ENCODE measurements around the gene LDAH.

The LDAH gene

DNA sequence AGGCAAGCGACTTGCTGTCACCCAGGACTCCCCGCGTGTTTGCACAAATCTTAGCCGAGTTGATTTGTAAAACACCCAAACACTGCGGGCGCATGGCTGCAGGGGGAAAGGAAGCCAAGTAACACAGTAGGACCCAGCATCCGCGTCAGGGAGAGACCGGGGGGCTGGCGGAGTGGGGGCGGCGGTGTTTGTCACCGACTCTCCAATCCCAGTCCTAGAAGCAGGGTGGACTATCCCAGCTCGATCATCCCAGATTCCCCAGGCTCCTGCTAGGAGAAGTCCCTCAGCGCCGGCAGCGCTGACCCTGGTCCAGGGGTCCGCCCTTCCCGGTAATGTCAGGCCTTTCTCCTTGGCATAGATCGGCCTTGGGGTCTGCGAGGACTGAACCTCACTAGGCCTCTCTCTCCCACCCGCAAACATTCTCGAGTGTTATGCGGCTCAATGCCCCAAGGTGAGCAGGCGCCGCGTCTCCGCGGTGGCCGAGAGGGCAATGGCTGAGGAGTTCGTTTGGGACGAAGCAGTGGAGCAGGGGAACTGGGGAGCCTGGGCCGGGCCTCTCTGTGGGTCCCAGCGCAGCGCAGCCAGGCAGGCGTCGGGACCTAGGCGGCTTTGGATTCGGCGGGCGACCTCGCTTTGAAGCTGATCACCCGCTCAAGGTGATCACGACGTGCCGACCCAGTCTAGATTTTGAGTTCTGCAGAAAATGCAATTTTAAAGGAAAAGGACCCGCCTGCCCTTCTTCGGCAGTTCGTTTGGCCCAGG is 157.5 kb downstream of the LDAH start:
- DNase-seq = no peak

DNA sequence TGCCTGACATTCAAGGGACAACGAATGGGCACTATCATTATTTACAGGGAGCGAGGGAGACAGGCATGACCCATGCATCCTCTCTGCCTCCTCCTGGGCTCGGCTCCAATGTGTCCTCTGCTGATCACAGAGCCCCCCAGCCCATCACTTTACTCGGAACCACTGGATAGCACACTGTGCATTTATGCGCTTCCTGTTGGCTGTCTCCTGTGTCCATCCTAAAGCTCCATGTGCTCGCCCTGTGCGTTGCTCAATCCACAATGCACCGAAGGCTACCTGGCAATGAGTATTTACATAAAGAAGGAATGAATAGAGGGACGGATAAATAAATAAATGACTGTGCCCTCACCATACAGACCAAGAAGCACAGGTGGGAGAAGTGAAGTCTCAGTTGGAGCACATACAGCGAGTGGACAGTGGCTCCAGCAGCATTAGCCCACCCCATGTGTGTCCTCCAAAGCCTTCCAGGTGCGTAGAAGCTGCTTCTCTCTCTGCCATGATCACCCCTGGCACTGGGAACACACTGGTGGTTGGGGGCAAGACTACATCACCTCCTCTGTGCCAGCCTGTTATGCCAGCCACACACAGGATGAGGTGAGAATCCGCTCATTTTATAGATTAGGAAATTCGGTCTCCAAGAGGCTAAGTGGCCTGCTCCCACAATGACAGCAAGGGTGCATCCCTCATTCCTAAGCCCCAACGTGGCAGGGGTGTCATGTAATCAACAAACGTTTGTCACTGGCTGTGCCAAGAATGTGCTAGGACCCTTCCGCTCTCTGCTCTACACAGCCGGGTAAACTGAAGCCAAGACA is 158.3 kb downstream of the LDAH start:
- DNase-seq = no peak

DNA sequence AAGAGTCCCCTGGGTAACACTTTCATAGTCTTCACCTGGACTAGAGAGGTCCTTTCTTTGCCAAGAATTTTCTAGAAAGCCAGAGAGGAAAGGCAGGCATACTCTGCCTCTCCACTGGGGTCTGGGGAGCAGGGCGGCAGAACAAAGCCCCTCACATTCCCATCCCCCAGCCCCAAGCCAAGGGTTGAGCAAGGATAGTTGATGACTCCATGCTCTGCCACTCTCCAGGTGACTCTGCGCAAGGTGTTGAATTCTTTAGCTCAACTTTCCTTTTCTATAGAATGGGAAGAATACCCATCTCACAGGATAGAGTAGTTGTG is 158.9 kb downstream of the LDAH start:
- no peak for DNase-seq

DNA sequence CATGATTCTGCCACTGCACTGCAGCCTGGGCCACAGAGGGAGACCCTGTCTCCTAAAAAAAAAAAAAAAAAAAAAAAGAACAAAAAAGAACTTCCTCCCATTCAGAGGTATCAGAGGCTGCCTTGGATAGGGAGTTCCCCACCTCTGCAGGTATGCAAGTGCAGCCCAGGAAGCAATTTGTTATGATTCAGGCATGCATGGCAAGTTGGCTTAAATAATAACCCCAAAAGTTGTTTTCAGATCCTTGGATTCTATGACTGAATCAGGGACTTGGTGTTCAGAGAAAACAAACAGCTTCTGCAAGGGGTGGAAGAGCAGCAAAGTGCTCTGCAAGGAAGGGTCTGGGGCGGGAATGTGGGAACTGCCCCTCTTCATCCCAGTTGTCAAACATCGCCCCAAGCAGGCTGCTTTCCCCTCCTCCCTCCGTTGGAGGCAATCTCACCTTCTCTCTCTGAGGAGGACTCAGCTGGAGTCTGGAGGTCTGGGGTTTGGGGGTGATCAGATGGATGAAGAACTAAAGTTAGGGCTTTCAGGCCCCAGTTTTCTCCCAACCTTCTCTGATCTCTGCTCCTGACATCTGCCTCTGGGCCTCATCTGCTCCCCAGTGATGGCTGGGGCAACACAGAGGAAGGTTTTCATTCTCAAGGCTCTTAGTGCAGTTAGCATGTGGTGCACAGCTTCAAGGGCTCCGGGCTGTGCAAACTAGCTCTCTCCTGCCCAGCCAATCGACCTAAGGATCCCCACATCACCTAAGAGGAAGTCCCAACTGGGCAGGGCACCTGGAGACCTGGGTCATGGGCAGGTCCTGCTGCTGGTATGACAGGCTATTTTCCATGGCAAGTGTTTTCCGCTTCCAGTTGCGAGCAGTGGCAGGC is 159.5 kb downstream of the LDAH start:
- no peak for DNase-seq

DNA sequence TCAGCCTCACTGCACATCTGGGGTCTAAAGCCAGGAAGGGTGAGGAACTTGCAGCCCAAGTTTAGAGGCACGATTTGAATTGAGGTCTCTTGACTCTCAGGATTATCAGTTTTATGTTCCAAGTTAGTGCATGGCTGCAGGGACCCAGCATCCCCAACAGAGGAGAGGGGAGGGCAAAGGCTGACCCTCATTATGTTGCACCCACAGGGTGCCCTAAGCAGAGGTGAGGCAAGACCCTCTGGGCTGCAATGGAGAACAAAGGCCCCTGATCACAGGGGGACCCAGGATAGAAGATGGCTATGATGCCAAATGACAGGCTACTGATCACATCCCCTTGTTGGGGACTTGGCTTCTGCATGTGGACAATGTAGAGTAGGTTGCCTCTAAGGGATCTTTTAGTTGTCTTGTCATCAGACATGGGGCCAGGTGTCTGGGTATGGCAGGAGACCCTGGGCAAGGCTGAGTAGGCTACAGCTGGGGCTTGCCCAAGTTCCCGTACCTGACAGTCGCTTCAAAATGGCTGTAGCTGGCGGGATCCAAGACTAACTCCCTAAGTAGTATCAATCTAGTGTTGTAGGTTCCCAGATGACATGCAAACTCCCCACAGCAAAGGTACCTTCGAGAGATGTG is 160.5 kb downstream of the LDAH start:
- no peak for DNase-seq

DNA sequence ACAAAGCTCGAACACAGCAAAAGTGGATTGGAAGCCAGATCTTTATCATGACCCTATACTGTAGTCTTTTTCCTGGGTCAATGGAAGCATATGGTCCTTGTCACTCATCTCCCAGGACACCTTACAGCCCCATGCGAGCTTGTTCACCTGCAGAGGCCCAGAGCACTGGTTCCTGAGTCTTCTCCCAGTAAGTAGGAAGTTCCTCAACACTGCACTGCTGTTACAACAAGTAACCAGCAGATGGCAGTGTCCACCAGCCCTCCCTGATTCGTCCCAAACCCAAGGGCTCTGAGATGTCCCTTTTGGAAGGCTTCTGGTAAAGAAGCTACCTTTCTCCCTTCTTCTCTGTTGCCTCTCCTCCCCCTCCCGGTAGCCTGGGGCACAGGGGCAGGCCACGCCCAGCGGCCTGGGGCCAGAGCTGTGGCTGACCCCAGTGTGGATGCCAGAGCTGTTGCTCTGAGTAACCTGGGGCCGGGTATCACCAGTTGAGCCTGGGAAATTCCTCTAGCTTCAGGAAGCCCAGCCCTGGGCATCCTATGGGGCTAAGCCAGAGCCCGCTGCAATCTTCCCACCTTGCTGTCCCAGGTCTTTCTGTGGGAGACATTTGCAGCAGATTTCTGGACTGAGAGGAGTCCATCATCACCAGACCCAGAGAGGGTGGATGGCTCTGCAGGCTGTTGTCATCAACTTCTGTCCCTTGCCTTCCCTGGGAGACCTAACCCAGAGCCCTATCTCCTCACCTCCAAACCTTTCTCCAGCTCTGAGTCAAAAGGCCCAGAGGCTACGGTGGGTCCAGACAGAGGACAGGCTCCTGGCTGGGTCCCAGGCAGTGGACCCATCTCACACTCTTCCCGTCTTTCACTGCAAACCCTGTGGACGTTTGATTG is 161.2 kb downstream of the LDAH start:
- DNase-seq = peak; percentile 26 to 63

DNA sequence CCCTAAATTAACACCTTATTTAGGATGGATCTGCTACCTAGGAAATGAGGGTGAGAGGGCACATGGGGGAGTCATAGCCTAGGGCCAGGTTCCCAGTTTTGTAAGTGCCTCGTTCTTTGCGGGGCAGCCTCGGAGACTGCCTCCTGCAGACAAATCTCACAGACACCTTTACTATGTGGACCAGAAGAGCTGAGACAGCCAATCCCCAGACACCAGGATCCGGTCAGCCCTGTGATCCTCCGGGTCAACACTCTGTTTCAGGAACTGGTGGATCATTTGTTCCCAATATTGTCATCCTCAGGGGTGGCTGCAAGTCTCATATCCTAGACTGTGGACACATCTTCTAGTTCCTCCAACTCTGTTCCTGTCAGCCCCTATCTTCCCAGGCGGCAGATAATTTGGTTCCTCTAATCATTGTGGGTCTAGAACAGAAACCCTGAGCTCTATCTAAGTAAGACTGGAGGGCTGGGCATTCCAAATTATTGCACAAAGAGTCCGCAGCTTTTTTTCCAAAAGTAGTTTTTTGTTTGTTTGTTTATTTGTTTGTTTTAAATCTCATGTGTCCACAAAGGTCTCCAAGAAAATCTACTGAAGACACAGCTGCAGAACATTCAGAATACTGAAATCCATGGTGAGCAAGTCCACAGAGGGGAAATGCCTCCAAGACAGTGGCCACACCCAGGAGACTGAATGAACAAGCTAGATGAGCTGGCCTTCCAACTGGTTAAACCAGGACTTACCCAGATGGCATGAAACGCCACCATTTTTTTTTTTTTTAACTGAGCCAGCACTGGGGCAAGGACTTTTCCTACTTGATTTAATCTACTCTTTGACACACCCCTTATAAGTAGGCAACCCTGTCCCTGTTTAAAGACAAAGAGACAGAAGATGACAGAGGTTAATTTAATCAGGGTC is 162.1 kb downstream of the LDAH start:
- no peak for DNase-seq

DNA sequence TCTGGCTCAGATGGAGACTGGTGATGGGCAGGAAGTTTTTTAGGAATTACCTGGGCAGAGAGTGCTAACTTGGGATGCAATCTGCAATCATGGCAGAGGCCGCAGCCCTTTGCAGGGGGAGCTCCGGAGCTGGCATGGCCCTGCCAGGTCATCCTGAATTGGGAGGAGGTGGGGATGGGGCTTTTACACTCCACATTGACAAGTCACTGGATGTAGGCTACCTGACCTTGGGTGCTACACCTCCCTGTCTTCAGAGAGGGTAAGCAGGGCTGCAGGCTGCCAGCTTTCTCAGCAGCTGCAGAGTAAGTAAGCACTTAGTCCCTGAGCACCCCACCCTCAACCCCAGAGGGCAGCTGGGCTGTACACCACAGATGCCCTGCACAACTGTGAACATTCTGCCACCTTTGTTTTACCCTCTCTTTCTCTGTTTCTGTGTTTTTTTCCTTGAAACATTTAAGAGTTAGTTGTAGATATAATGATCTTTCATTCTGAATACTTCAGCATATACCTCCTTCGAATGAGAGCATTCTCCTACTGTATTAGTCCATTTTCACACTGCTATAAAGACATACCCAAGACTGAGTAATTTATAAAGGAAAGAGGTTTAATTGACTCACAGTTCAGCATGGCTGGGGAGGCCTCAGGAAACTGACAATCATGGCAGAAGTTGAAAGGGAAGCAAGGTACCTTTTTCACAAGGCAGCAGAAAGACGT is 165.2 kb downstream of the LDAH start:
- DNase-seq = no peak

DNA sequence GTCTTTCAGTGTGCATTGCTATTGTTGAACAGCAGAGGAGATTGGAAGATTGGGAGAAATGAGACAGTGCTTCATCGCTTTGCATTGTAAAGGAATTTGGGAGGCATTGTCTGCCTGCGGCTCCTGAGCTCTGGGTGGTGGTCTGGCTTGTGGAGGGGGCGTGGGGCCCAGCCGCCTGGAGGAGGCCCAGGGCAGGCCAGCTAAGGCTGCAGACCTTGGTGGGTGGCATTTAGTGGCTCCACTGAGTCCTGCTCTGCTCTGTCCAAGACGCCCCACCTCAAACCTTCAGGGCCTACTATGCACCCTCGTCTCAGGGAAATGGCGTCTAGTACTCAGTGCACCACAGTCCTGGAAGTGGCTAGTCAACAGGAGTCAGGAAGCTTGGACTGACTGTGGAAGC is 166.3 kb downstream of the LDAH start:
- no peak for DNase-seq

DNA sequence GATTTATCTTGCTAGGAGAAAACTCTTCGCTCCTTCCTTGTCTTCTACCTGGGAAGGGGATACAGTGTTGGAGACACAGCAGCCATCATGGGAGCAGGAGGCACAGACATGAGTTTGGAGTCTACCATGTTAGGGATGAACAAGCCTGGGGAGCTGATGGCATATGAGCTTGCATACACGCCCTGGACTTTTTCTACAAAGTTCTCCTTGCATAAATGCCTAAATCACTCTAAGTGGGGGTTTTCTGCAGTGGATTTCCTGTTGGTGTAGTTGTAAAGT is 168.4 kb downstream of the LDAH start:
- DNase-seq = no peak

DNA sequence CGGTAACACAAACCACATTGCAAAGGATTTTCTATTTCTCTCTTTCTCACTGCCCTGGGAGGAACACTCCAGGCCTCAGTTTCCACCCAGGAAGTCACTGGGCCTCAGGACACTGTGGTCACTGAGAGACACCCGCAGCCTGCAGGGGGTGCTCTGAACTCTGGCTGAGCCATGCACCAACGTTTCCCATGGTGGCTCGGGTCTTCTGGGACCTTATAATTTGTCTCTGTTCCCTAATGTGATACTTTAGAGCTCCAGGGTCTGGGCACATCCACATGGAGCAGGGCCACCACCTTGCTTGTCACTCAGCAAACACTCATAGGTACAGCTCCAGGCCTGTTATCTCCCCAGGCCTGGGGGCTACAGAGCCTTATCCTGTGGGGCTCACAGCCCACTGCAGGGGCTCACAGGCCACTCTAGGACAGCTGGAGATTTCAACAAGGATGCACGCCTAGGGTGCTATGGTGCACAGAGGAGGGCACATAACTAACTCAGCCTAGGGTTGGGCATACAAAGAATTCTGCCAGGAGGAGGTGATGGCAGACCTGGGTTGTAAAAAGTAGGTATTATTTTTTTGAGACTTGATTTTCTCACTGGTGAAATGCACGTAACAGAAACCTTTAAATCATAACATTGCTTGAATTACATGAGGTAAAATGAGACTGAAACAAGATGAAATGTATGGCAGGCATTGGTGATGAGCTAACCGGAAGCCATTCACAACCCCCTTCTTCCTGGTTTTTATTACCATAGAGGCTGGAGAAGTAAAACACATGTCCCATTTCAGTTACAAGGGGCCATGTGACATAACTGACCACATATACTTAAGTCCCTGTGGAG is 169.0 kb downstream of the LDAH start:
- DNase-seq = no peak

DNA sequence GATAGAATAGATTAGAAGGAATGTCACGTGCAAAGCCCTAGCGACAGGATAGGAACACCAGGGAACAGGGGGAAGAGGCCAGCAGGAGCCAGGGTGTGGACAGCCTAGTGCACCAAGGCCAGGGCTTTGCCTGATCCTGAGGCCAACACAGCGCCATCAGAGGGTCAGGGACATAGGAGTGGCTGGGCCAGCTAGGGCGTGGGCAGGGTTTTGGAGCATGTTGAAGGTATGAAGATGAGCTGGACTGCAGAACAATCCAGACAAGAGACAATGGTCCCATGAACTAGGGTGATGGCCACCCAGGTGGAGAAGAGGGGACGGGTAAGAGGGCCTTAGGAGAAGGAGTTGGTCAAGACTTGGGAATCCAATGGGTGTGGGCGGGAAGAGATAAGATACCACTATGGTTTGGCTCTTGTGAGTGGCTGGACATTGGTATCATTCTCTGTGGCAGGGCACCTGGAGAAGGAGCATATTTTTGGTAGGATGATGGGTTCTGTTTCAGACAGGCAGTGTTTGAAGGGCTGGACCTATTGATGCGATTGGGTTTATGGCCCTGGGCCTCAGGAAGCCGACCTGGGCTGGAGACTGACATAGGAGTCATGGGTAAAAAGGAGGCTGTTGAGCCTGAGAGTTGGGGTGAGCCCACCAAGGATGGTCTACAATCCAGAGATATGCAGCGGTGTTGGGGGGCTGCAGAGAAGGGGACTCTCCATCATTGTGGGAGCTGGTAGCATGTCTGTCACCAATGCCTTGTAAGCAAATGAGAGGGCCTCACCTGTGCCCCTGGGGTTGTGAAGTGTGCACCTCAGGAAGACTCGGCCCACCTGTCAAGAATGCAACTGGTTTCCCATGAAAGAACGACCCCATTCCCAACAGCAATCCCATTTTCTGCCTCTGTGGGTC is 170.0 kb downstream of the LDAH start:
- no peak for DNase-seq

DNA sequence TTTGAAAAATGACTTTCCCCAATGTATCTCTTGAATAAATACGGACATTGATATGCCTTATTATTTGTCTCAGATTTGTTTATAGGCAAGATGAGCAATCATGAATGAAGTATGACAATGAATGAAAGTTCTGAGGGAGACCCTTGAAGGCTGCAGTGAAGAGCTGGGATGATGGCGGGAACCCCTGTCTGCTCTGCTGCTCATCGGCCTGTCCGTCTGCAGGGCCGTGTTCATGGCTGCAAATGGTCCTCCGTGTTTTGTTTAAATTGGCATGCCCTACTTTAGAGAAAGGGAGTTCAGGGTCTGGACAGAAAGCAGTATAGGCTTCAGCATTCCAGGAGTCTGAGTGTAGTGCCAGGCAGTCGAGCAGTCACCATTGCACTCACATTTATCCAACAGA is 170.8 kb downstream of the LDAH start:
- no peak for DNase-seq

DNA sequence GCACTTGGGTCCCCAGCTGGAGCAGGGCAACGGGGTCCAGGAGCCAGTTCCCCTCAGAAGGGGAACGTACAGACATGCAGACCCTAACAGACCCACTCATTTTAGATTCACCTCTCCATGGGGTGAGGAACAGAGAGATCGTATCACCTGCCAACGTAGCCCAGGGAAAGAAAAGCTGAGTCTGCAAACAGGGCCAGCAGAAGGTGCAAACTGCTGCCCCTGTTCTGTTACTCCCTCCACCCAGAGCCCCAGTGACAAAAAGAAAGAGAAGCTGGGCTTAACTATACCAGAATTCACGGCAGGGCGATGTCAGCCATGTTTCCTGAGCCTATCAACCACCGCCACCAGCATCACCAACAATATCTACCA is 171.2 kb downstream of the LDAH start:
- DNase-seq = no peak

DNA sequence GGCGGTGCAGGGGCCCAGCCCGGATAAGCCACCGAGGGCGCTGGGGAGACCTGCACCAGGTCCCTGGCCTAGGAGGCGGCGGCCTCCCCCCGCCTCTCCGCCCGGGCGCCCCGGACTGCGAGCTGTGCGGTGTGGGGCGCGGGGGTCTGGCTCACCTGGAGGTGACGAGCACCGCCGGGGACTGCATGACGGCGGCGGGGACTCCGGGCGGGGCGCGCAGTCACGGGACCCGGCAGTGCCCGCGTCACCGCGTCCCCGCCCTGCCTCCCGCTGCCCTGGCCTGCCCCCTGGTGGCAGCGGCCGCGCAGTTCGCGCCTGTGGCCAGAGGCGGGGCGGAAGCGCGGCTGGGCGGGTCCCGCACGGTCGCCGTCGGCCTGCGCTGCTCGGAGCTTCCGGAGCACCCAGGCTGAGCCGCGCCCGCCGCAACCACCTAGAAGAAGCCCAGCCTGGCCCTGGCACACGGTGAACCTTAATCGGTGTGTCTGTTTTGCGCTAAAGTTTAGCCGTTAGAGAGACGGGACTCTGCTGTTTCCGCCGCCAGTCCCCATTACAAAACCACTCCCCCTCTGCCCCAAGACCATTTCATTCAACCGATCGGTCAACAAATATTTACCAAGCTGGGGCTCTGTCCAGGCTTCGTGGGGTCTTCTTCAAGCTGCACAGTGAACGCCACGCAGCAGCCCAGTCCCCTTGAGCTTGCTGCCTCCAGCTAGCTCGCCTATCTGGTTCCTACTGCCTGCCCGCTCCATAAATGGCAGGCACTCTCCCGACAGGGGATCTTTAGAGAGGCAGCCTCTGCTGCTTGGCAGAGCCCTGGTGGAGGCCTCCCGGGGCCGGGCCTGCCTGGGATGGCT is 171.8 kb downstream of the LDAH start, which contains the start of gene HS1BP3:
TSS of gene HS1BP3 (minus strand) at position 222 of the 854 bp plus-strand sequence. CDS start at position 187, 35 bp downstream.
- DNase-seq = peak; percentile 85 to 91

DNA sequence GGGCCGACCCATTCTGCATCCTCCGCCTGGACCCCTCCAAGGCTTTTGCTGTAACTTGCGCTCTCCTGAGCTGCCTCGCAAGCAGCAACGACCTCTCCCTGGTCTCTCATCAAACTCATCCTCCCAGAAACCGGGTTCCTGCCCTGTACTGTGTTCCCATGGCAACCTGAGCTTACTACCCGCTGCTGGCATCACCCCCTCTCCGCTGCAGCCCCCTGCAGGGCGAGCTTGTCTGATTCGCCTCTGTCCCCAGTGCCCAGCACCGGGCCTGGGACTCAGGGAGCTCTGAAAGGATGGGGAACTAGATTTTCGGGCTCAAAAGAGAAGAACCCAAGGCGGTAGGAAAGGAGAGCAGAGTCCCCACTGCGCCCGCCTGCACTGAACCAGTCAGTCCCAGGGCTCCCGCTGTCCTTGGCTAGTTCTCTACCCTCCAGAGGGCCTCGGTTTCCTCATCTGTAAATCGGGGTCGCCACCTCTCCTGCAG is 172.5 kb downstream of the LDAH start:
- no peak for DNase-seq

DNA sequence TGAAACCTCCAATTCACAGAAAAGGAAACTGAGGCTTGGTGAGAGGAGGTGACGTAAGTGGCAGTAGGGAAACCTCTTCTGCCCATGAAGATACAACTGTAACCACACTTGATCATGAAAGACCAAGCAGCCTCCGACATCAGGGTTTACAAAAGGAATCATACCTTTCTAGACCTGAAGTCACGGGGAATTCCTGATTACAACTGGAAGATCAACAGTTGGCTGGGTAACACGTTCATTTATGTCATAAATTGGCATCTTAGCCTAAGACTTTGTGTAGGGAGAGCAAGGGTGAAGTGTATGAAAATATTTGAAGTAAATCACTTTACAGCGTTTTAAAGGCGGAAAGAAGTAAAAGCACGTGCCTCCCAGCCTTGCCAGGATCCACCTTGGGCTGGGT is 172.9 kb downstream of the LDAH start:
- no peak for DNase-seq
